Stimulated activated CD4-positive, alpha-beta T cell treated with anti-CD3 and anti-CD28 coated beads, TNF-alpha, amount 100 ng/mL, for 48 hours (primary cell): ENCODE results near the gene NDUFS6.
"Not testable (repeated sequence)": the region's sequence is repeated elsewhere in the genome, so short reads cannot be mapped to it uniquely, and the experiment has no call there.

Experiments
- DNase-seq, 3 donors: peaks; one replicate each; pipeline ENCODE4 v3.0.0-alpha.2; 2020; ENCODE audit warnings: low read depth in 3 of 3

Gene NDUFS6

GRCh38 chr5:1832511-1833250, 31.5 kb downstream of the NDUFS6 start:
- no peak for DNase-seq

GRCh38 chr5:1833264-1834021, 32.2 kb downstream of the NDUFS6 start:
- DNase-seq = no peak

DNA sequence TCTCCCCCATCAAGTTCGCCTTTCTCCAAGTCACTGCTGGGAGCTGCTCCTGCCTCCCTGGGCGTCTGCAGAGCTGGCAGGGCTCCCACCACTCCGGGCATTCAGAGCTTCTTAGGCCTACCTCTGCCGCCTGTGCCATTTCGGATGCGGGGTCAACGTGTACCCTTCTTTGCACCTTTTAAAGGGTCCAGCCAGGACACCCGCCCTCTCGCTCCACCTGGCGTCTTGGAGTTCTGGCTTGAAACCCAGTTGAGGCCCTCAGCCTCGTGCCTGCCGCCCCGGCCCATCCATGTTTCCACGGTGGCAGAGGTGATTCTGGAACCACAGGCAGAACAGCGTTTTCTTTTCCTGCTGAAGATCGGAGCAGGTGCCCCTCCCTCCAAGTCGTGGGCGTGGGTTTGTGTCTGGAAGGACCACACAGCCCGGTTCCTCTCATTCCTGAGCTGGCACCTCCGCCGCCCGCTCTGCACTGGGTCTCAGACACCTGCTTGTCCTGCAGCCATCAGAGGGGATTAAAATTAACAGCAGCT, 32.9 kb downstream of the NDUFS6 start:
- no peak for DNase-seq

GRCh38 chr5:1834721-1835429, 33.7 kb downstream of the NDUFS6 start:
- DNase-seq = no peak

DNA sequence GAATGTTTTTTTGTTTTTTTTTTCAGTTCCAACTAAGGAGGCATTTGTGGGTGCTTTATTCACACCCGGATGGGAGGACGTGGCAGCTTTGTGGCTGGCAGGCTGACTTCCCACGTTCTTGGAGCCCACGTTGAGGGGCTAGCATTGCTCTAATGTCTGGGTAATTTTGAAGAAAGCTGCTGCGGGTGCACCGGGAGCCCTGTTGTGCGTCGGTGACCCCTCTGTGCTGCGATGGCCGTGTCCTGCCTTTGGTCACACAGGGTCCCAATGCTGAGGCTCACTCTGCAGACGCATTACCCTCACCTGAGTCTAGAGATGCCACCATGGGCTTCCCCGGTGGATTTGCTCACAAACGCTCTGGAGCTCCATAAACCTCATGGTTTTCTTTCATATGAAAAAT, 34.2 kb downstream of the NDUFS6 start:
- DNase-seq = no peak

GRCh38 chr5:1836176-1836890, 35.1 kb downstream of the NDUFS6 start:
- DNase-seq = no peak

DNA sequence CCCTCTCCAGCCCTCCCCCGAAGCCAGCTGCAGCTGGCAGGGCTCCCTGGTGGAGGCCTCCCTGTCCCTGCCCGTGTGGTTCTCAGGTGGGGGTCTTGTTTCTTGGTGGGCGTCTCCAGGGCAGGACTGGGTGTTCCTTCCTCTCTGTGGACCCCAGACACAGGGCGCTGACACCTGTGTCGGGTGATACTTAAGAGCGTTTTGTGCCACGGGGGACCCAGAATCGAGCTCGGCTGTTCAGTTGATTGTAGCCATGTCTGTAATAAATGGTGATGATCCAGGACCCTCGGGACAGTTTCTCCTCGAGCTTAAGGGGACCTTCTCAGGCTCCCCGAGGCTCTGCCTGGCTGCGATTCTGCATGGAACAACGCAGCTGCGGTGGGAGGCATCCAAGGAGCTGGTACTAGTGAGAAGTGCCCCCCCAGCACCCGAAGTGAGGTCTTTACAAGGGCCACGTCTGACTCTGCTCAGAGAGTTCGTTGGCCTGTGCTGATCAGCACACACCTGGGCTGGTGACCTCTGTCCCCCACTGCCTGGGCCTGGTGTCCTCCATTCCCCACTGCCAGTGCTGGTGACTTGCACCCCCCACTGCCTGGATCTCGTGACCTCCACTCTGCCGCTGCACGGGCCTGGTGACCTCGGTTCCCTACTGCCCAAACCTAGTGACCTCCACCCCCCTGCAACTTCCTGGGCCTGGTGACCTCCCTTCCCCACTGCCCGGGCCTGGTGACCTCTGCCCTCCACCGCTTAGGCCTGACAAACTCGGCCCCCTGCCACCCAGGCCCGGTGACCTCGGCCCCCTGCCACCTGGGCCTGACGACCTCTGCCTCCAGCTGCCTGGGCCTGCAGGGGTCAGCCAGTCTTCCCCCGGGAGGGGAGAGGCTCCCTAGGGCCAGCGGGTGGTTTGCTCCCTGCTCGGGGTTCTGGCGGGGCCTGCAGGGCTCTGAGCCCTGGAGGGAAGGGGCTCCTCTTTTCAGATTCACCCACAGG, 36.0 kb downstream of the NDUFS6 start:
- no peak for DNase-seq

DNA sequence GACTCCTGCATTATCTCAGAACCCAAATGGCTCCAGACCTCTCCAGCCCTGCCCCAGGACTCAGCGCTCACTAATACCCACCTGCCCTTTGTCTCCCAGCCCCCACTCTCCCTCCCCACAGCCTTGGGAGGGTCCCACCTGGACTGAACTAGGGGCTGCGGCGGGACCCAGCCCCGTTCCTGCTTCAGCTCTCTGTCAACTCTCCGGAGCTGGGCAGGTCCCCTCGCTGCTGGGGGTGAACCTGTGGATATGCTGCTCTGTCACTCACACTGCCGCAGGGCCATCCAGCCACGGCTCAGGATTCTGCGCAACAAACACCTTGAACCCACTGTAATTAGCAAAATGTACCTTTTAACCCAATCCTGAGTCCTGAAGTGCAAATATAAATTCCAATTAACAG, 36.8 kb downstream of the NDUFS6 start:
- no peak for DNase-seq

- no peak for DNase-seq
Measured at GRCh38 chr5:1840071-1840547, 38.9 kb downstream of the NDUFS6 start.

GRCh38 chr5:1840741-1841521, 39.7 kb downstream of the NDUFS6 start:
- no peak for DNase-seq

DNA sequence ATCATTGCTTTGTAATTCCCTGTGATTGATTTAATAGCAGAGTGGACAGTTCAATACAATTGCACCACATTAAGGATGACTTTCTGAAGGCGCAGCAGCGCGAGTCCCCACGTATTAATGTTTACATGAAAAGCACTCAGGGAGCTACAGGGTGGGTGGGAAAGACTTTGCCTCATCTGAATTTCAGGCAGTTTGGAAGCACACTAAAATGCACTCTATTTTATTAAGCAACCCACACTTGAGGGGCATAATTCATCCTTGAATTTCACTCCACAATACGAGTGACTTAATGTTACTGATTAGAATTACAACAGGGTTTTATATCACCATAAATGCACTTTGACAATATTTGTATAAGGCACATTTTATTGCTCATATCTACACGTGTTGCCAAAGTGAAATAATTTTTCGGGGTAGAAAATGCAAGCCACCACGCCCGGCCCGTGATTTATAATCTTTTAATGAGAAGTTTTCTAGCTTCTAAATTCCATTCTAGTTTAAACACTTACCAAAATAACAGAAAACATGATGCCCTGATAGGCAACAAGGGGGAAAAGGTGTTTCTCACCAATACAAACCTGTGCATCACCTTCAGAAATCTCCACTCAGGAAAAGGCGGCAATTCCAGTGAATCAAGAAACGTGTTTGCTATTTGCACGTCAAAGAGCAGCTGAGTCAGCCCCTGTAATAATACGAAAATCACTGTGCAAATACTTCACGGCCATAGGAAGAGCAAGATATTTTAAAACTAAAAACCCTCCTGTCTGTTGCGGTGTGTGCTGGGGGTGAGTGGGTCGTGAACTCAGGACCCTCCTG, 41.0 kb downstream of the NDUFS6 start:
- DNase-seq = no peak

DNA sequence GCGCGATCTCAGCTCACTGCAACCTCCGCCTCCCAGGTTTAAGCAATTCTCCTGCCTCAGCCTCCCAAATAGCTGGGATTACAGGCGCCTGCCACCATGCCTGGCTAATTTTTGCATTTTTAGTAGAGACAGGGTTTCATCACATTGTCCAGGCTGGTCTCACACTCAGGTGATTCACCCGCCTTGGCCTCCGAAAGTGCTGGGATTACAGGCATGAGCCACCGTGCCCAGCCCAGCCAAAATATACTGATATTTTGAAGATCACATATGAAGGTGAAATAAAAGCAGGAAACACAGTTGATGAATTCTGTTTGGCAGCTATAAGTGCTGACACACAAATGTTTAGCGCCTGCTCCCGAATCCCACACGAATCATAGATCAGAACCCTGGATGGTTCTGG, 42.6 kb downstream of the NDUFS6 start:
- not testable (repeated sequence) for DNase-seq

GRCh38 chr5:1844708-1845436, 43.7 kb downstream of the NDUFS6 start:
- no peak for DNase-seq

DNA sequence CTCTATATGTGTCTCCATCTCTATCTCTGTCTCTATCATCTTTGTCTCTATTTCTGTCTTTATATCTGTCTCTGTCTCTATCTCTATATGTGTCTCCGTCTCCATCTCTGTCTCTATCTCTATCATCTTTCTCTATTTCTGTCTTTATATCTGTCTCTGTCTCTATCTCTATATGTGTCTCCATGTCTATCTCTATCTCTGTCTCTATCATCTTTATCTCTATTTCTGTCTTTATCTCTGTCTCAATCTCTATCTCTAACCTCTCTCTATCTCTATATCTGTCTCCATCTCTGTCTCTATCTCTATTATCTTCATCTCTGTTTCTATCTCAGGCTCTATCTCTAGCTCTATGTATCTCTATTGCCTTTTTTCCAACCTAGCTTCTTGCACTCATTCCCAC, 44.5 kb downstream of the NDUFS6 start:
- no peak for DNase-seq

- DNase-seq = no peak
Measured at GRCh38 chr5:1846583-1846982, 45.4 kb downstream of the NDUFS6 start.

- no peak for DNase-seq
Measured at GRCh38 chr5:1847056-1847455, 45.8 kb downstream of the NDUFS6 start.

DNA sequence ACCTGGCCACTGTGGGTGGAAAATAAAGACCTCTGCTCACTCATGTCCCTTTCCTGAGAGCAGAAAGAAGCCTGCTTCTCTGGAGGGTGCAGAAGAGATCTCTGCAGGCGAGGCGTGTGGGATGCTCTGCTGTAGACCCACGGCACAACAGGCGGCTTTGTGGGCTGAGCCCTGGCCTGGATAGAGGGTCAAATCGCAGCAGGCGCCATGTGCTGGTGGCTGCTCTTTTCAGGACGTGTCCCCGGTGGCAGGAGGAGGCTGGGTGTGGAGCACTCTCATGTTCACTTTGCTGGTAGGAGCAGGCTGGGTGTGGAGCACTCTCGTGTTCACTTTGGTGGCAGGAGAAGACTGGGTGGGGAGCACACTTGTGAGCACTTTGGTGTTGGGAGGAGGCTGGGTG, 46.4 kb downstream of the NDUFS6 start:
- no peak for DNase-seq
